NCI-H2171 treated with DMSO at 0.1 percent for 48 hours (cell line): Measurements from ENCODE around the gene TTLL8.
"Not testable (repeated sequence)": the region's sequence is repeated elsewhere in the genome, so short reads cannot be mapped to it uniquely, and the experiment has no call there.

Experiments
- DNase-seq: peaks from one replicate; lab custom pipeline; 2025; lab: John Stamatoyannopoulos, UW

TTLL8 gene

DNA sequence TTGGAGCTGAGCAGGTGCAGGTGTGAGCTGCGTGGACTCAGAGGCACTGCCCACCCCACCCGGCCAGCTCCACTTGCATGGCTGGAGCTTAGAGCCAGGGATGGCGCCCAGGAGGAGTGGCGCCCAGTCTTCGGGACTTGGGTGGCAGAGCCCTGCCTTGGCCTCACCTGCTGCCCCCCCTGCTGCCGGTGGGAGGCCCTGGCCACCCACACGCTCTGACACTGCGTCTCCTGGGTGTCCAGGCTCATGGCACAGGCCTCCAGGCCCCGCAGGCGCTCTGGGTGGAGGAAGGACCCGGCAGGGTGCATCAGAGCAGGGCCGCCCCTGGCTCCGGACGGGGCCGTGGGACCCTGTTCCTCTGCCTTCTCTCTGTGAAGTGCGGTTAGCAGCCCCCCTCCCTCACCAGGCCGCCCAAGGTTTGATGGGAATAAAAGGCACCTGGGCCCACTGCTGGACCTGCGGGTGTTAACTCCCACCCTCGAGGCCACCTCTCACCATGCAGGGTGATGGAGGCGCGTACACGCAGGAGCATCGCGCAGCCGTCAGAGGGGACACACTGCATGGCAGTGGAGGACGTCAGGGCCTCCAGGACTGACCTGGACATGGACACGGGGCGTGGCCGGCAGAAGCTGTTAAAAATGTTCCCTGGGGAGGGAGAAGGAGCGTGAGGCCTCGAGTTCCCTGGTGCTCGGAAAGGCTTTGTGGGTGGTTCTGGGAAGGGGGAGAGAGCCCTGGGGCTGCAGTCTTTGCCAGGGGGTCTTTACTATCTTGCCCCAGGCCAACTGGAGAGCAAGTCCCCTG lies 57.3 kb downstream of the TTLL8 start:
- DNase-seq: no peak

DNA sequence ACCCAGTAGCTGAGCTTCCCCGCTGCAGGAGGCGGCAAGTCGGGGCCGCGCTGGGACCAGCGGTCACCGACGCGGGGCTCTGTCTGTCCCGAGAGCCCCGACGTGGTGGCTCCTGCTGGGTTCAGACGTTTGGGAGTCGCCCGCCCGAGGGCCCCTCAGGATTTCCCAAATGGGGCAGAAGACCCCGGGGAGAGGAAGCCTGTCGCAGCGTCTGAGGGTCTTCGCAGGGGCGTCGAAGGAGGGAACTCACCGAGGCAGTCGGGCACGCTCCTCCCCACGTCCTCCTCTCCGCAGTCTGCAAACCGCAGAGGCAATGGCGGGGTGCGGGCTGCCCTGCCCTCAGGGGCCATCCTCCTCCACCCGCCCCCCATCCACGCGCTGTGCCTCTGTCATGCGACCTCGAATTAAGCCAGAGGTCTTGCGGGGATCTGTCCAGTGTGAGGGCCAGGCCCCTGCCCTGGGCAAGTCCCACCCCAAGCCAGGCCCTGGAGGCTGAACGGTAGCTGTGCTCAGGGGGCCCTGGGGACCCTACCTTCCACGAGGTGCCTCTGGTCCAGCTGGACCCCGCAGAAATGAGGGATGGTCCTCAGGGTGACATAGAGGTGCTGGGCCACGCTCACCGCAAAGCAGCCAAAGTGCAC lies 58.0 kb downstream of the TTLL8 start:
- no peak for DNase-seq

DNA sequence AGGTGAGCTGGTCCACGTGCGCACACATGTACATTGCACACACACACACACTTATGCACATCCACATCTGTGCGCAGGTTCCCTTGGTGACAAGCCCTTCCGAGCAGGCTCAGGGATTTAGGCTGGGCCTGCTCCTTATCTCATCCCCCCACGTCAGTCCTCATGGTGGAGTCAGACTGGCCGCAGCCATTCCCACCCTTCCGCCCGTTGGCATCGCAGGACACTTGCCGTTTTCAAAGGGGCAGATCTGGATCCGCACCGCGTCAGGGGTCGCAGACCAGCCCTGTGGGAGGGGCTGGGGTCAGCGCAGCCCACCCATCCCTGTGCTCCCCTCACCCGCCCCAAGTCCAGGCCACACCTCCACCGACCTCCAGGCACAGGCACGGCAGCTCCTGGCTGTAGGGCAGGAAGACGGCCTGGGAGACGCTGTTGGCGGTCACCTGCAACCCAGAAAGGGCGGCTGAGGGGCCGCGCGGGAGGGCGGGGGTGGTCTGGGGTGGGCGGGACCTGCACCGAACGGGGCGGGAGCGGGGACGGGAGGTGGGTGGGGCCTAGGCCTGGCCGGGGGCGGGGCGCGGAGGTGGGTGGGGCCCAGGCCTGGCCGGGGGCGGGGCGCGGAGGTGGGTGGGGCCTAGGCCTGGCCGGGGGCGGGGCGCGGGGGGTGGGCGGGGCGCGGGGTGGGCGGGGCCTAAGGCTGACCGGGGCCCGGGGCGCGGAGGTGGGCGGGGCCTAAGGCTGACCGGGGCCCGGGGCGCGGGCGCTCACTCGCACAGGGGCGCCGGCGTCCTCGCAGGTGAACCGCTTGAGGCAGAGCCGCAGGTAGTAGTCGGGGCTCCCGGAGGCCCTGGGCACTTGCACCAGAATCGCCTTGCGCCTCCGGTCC lies 58.8 kb downstream of the TTLL8 start:
- no peak for DNase-seq

GRCh38 chr22:49998718-49999062 lies 59.4 kb downstream of the TTLL8 start:
- DNase-seq: no peak

GRCh38 chr22:49997932-49998717 lies 60.0 kb downstream of the TTLL8 start:
- DNase-seq: no peak

- no peak for DNase-seq
Observed at GRCh38 chr22:49997251-49997599, 60.9 kb downstream of the TTLL8 start.

- no peak for DNase-seq
Observed at GRCh38 chr22:49996518-49997250, 61.4 kb downstream of the TTLL8 start.

DNA sequence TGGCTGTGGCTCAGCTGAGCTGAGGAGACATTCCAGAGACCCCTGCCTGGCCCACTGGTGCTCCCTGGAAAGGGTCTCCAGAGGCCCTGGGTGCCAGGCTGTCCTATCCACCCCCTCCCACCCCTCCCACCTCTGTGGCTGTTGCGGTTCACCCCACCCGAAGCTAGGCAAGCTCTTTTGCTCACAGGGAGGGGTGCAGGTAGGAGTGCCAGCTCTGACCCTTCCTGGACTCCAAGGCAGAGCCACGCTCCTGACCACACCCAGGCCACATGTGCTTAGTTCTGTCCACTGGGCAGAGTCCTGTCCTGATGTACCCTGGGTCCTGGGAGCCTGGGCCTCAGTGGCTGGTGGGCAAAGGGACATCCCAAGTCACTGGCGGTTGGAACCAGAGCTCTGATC lies 62.0 kb downstream of the TTLL8 start:
- no peak for DNase-seq

DNA sequence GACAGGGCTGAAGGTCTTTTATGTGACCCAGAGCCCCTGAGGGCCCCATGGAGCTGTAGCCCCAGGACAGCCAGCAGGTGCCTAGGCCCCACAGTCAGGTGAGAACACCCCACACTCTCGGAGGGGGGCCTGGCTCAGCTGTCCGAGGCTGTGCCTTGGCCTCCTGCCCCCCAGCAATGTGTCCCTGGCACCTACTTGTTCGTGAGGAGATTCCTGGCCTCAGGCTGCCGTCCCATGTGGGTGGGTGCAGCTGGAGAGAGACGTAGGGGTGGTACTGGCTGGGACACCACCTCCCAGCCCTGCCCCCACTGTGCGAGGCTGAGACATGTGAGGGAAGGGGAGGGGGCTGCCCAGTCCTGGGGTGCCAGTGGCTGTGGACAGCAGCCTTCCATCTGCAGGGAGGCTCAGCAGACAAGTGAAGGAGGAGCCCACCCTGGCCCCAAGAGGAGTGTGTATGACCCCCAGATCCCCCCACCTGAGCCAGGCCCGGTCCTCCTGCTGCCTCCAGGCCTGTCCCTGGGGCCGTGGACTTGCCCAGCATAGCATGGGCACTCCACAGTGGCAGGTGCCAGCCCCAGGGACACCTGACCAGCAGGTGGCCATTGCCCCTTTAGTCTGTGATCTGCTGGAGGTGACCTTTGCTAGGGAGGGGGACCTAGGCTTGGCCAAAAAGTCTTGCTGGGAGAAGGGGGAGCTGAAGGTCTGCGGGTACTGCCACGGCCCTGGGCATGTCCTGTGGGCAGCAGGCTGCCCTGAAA lies 62.6 kb downstream of the TTLL8 start:
- DNase-seq: no peak

GRCh38 chr22:49995041-49995360 lies 63.1 kb downstream of the TTLL8 start:
- DNase-seq: no peak

DNA sequence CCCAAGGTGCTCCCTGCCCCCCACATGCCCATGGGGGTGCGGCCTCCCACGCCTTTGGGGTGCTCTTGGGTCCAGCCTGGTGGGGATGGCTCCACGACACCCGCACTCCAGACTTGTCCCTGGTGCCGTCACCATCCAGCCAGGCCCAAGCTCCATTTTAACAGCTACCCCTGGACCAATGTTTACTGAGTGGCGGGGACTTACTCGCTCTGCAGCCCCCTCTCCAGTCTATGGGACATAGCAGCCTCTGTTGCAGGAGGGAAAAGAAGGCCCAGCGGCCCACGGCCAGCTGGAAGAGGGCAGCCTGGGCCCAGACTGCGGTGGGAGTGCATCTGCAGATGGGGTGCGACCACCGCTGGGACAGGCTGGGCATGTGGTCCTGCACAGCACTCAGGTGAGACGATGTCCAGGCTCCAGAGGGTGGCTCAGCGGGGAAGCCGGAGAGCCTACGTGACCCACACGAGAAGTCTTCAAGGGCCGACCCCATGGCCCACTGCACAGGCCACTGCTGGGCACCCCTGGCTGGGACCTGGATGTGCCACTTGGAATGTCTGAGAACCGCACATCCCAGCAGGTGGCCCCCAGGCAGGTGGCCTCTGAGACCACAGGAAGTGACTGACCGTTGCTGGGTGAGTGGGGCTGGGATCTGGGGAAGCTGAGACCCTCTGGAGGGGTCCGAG lies 63.6 kb downstream of the TTLL8 start:
- DNase-seq: no peak

- no peak for DNase-seq
Observed at GRCh38 chr22:49993649-49994360, 64.3 kb downstream of the TTLL8 start.

- DNase-seq: no peak
Observed at GRCh38 chr22:49992921-49993648, 65.0 kb downstream of the TTLL8 start.

GRCh38 chr22:49991907-49992533 lies 66.1 kb downstream of the TTLL8 start:
- no peak for DNase-seq

DNA sequence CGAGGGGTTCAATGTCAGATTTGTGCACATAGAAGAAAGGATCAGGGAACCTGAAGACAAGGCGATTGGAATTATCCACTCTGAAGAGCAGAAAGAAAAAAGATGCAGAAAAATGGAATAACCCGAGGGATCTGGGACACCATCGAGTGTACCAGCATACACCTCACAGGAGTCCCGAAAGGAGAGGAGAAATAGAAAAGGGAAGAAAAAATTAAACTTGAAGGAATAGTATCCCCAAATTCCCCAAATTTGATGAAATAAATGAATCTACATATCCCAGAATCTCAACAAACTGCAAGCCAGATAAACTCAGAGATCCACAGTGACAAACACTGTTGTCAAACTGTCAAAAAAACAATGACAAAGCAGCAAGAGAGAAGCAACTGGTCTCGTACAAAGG lies 66.9 kb downstream of the TTLL8 start:
- no peak for DNase-seq

- DNase-seq: not testable (repeated sequence)
Observed at GRCh38 chr22:49989826-49990225, 68.3 kb downstream of the TTLL8 start.

- no peak for DNase-seq
Observed at GRCh38 chr22:49986325-49986724, 71.8 kb downstream of the TTLL8 start.
